GM12874 (cell line): ENCODE measurements around the gene AK9.

Experiments
- TF ChIP-seq, protein P1 (sequence below): IDR thresholded peaks from 2 replicates; pipeline ENCODE4 v1.5.1; 2011; ENCODE audit warnings: low read depth, mild to moderate bottlenecking, control low read depth, low read length, moderate library complexity; ENCODE audit not compliant: insufficient read depth

Gene AK9

DNA sequence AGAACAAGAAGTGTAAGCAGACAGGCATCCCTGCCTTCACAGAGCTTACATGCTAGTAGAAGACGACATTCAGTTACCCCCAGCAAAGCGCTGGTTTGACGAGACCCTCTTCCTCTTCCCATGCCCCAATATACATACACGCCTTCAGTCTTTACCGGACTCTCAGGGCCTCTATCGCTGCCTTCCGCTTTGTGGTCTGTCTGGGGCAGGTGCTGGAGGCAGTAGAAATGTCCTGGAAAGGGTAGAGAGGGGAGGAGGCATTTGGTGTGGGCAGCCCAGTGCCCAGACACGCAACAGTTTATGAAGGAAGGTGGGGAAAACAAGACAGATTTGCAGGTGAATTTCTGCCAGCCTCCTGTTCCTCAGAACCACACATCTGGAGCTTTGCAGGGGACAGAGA lies 244.5 kb downstream of the AK9 start:
- TF ChIP-seq, protein P1, sequence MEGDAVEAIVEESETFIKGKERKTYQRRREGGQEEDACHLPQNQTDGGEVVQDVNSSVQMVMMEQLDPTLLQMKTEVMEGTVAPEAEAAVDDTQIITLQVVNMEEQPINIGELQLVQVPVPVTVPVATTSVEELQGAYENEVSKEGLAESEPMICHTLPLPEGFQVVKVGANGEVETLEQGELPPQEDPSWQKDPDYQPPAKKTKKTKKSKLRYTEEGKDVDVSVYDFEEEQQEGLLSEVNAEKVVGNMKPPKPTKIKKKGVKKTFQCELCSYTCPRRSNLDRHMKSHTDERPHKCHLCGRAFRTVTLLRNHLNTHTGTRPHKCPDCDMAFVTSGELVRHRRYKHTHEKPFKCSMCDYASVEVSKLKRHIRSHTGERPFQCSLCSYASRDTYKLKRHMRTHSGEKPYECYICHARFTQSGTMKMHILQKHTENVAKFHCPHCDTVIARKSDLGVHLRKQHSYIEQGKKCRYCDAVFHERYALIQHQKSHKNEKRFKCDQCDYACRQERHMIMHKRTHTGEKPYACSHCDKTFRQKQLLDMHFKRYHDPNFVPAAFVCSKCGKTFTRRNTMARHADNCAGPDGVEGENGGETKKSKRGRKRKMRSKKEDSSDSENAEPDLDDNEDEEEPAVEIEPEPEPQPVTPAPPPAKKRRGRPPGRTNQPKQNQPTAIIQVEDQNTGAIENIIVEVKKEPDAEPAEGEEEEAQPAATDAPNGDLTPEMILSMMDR: no peak

- TF ChIP-seq, protein P1: no peak
These were observed 244.9 kb downstream of the AK9 start for GRCh38 chr6:109446072-109446471.

DNA sequence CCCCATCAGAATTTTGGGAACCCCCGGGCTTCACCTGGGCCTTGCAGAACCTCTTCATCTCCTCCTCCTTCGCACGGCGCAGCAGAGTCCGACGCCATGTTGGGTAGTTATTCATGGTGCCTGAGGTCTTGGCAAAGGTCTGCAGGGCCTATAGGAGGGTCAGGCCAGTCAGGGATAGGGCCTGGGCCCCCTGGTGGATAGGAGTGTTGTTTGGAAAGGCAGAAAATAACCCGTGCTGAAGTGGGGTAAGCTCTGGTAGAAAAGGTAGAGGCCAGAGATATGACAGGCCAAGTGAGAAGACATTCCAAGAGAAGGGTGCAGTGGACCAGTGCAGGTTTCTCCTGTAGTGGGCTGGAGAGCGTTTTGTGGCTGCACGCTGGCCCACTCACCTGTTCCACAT lies 245.6 kb downstream of the AK9 start:
- TF ChIP-seq, protein P1: no peak

DNA sequence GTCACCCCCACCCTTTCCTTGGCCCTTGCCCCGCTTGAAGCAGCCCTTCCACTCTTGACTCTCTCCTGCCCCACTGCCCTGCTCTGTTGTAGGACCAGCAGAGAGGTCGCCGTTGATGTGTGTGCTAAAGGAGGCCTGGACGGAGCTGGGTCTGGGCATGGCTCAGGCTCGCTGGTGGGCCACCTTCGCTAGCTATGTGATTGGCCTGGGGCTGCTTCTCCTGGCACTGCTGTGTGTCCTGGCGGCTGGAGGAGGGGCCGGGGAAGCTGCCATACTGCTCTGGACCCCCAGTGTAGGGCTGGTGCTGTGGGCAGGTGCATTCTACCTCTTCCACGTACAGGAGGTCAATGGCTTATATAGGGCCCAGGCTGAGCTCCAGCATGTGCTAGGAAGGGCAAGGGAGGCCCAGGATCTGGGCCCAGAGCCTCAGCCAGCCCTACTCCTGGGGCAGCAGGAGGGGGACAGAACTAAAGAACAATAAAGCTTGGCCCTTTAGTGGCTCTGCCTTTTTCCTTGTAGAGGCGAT lies 247.5 kb downstream of the AK9 start:
- TF ChIP-seq, protein P1: no peak
